MCF 10A (cell line): Measurements from ENCODE around the gene ANO2. TPM values are rescaled to one million over a fixed set of nuclear protein-coding genes. Genes with fewer than 3 reads are reported as not detected.

Experiments
- BruUV-seq: library from RNA; stranded (reverse); fragments of 400-500 nt; replicated peaks from 2 replicates; lab custom pipeline; 2021; lab: Mats Ljungman, UMichigan
- CTCF ChIA-PET: fragments of 300-600 bp; sonication (Branson Sonifier 250); formaldehyde crosslinking; extraction: SDS; loops from one replicate; lab custom pipeline; 2021; ENCODE audit warnings: antibody characterized with exemption, inconsistent platforms; lab: Yijun Ruan, JAX
- POLR2A ChIA-PET: fragments of 300-600, 350-650 bp; sonication (Branson Sonifier 250); formaldehyde crosslinking; extraction: SDS; loops from one replicate; lab custom pipeline; 2020; ENCODE audit warnings: antibody characterized with exemption, inconsistent platforms; lab: Yijun Ruan, JAX
- DNase-seq: peaks from one replicate; pipeline ENCODE4 v3.0.0-alpha.2; 2018; ENCODE audit not compliant: unreplicated experiment
- H3K27ac Mint-ChIP-seq: one replicate; pipeline ENCODE4 v1.8.0; 2022; ENCODE audit warnings: mild to moderate bottlenecking, low read depth, mixed read lengths; ENCODE audit not compliant: unreplicated experiment
- H3K27me3 Mint-ChIP-seq: one replicate; pipeline ENCODE4 v1.8.0; 2022; ENCODE audit warnings: mixed read lengths; ENCODE audit not compliant: insufficient read depth, unreplicated experiment
- H3K36me3 Mint-ChIP-seq: one replicate; pipeline ENCODE4 v1.8.0; 2022; ENCODE audit warnings: mild to moderate bottlenecking, moderate library complexity, mixed read lengths; ENCODE audit not compliant: insufficient read depth, unreplicated experiment
- H3K4me1 Mint-ChIP-seq: one replicate; pipeline ENCODE4 v1.8.0; 2022; ENCODE audit warnings: mixed read lengths; ENCODE audit not compliant: insufficient read depth, unreplicated experiment
- H3K4me3 Mint-ChIP-seq: one replicate; pipeline ENCODE4 v1.8.0; 2022; ENCODE audit warnings: mild to moderate bottlenecking, moderate library complexity, mixed read lengths; ENCODE audit not compliant: unreplicated experiment
- H3K9me3 Mint-ChIP-seq: one replicate; pipeline ENCODE4 v1.8.0; 2022; ENCODE audit warnings: mixed read lengths; ENCODE audit not compliant: unreplicated experiment
- intact Hi-C: fragments of 100-400 bp; cut with micrococcal nuclease; formaldehyde crosslinking; loops from 2 replicates; pipeline ENCODE4 v1.14.1; 2022
- total RNA-seq: library from RNA; stranded (reverse); gene quantifications from 2 replicates; pipeline ENCODE4 v1.2.3, GENCODE V29; 2022
- TF ChIP-seq, protein P1 (sequence below): fragments of 200-600 bp; IDR thresholded peaks from one replicate; pipeline ENCODE4 v1.8.0; 2022; ENCODE audit warnings: antibody characterized with exemption, mild to moderate bottlenecking; ENCODE audit not compliant: unreplicated experiment

ANO2 gene
- total RNA-seq, 1 experiment from 2014 or later: not detected

DNA sequence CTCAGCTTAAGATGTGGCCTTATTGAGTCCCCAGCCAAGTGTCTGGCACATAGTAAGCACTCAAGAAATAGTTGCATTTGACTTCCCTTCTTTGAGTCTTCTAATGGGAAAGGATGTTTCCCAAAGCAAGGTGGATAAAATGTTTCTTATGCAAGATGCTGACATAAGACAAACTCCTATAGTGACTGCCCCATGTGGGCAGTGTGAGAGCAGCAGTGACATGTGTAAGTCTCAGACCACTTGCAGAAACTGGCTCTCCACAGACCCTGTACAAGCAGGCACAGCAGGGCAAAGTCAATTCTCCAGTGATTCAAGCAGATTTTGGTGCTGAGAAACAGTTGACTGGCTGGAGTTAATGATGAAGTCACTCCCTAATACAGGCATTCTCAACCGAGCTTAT, 255.3 kb downstream of the ANO2 start:
- Mint-ChIP-seq H3K9me3 (peaks cover 55% of the 10 kb centered on the region), H3K36me3 (no peaks in the 10 kb centered on the region), H3K4me1 (no peaks in the 10 kb centered on the region), H3K4me3 (no peak overlapping the region), H3K27ac (no peak overlapping the region), H3K27me3 (no peaks in the 10 kb centered on the region)
- DNase-seq: no peak
- no TSS peak for BruUV-seq
- CTCF ChIA-PET: no interaction called here
- intact Hi-C loops: no loop called here
- POLR2A ChIA-PET: no interaction called here
- TF ChIP-seq, protein P1, sequence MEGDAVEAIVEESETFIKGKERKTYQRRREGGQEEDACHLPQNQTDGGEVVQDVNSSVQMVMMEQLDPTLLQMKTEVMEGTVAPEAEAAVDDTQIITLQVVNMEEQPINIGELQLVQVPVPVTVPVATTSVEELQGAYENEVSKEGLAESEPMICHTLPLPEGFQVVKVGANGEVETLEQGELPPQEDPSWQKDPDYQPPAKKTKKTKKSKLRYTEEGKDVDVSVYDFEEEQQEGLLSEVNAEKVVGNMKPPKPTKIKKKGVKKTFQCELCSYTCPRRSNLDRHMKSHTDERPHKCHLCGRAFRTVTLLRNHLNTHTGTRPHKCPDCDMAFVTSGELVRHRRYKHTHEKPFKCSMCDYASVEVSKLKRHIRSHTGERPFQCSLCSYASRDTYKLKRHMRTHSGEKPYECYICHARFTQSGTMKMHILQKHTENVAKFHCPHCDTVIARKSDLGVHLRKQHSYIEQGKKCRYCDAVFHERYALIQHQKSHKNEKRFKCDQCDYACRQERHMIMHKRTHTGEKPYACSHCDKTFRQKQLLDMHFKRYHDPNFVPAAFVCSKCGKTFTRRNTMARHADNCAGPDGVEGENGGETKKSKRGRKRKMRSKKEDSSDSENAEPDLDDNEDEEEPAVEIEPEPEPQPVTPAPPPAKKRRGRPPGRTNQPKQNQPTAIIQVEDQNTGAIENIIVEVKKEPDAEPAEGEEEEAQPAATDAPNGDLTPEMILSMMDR: no peak

DNA sequence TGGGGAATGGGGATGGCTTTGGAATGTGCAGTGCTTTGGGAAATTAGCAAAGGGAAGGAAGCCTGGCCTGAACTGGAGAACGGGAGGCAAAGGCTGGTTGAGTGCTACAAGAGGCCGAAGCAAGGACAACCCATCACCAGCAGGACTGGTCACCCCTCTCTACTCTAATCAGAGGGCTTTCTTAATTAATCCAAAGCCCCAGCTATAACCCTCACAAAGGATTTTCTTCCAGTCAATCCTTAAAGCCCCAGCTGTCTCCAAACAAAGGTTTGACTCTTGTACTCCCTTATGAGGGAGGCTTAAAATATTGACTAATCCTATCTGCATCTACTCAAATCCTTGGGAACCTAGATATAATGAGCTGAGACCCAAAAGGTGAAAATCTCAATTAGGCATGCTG, 256.8 kb downstream of the ANO2 start:
- peaks cover 42% of the 10 kb centered on the region for H3K9me3 Mint-ChIP-seq
- no peaks in the 10 kb centered on the region for H3K27me3 Mint-ChIP-seq
- no peaks in the 10 kb centered on the region for H3K36me3 Mint-ChIP-seq
- DNase-seq: no peak
- no peak overlapping the region for H3K27ac Mint-ChIP-seq
- CTCF ChIA-PET: interaction anchor here (1.0 kb wide), 1 partner anchor 831 kb away, joined by 3 read pairs; no protein-coding TSS in a partner anchor
- POLR2A ChIA-PET: no interaction called here
- no peaks in the 10 kb centered on the region for H3K4me1 Mint-ChIP-seq
- BruUV-seq: no TSS peak
- intact Hi-C loops: no loop called here
- no peak overlapping the region for H3K4me3 Mint-ChIP-seq
- TF ChIP-seq, protein P1: no peak

DNA sequence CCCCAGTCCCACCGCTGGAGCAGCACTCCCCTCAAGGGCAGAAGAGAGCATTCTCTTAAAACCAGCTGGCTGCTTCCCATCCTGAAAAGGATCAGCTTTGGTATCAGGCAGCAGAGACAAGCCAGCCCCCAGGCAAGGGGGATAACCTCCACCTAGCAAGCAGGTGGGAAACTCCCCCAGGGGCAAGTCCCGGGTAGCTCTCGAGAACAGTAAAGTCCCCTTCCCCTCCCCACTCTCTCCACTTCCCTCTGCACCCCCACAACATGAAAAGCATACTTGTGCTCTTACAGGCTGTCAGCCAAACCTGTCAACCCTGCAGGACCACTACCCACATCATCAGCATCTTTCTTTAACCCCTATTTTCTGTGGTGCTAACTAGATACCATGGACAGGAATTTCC, 259.1 kb downstream of the ANO2 start:
- POLR2A ChIA-PET: no interaction called here
- no peaks in the 10 kb centered on the region for H3K27me3 Mint-ChIP-seq
- no peak overlapping the region for H3K27ac Mint-ChIP-seq
- peaks cover 38% of the 10 kb centered on the region for H3K9me3 Mint-ChIP-seq
- no peaks in the 10 kb centered on the region for H3K36me3 Mint-ChIP-seq
- BruUV-seq: no TSS peak
- CTCF ChIA-PET: no interaction called here
- no peak for DNase-seq
- intact Hi-C loops: no loop called here
- H3K4me1 Mint-ChIP-seq: no peaks in the 10 kb centered on the region
- H3K4me3 Mint-ChIP-seq: no peak overlapping the region
- TF ChIP-seq, protein P1: no peak

DNA sequence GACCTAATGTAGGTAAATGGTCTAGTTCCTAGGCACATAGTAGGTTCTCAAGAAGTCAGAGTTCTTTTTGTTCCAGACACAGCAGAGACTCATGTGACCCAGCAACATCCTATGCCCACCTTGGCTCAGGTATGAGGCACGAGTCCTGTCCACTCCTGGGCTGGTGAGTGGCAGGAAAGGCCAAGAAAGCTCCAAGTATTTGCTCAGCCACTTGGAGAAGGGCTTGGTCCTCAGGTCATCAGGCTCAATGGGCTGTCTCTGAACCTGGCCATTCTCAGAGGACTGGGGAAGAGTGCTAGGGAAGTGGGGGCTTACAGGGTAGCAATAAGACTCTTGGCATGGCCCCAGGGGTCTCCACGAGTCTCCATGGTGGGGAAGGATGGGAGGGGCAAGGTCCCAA, 260.1 kb downstream of the ANO2 start:
- Mint-ChIP-seq H3K36me3 (peaks cover under 1% of the 10 kb centered on the region), H3K27ac (no peak overlapping the region), H3K9me3 (peaks cover 45% of the 10 kb centered on the region), H3K4me3 (no peak overlapping the region), H3K27me3 (no peaks in the 10 kb centered on the region), H3K4me1 (no peaks in the 10 kb centered on the region)
- POLR2A ChIA-PET: no interaction called here
- DNase-seq: no peak
- TF ChIP-seq, protein P1: no peak
- CTCF ChIA-PET: interaction anchor here (0.6 kb wide), 1 partner anchor 632 kb away, joined by 3 read pairs; no protein-coding TSS in a partner anchor
- intact Hi-C loops: no loop called here
- no TSS peak for BruUV-seq
